HG03095 (cell line): ENCODE results near the gene RAB17.

ENCODE experiments used
- ATAC-seq: cut with Tn5 transposase; IDR thresholded peaks from one replicate; pipeline ENCODE4 v1.9.1; 2021; ENCODE audit warnings: moderate library complexity; ENCODE audit not compliant: unreplicated experiment

The RAB17 gene

DNA sequence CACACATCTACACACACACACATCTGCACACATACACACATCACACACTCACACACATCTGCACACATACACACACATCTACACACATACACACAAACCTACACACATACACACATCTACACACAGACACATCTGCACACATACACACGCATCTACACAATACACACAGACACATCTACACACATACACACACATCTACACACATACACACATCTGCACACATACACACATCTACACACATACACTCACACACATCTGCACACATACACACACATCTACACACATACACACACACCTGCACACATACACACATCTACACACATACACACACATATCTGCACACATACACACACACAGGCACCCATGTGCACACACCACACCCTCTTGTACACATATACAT, 24.6 kb downstream of the RAB17 start:
- ATAC-seq: no peak

DNA sequence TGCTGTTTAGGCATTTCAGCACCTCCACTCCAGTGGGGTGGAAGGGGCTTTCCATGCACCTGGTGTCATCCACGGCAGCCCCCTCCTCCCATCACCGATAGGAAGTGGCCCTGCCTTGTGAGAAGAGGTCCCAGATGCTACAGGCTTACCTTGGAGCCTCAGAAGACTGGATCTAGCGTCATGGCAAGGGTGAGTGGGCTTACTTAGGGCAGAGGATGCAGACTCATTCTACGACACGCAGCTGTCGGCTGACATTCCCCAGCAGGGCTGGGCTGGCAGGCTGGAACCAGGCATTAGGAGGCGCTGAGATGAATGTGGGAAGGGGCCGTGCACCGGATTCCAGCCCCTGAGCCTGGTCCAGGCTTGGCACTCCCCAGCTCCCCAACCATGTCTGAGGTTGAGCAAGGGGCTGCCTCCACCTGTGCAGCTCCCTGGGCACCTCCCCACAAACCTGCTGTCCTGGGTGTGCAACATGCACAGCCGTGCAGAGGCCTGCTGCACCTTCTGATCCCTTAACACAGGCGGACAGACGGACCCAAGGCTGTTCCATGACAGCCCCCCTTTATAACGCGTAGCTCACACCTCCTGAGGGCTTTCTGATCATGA, 25.9 kb downstream of the RAB17 start:
- ATAC-seq: no peak

- no peak for ATAC-seq
Measured at GRCh38 chr2:237563816-237564215, 26.7 kb downstream of the RAB17 start.

DNA sequence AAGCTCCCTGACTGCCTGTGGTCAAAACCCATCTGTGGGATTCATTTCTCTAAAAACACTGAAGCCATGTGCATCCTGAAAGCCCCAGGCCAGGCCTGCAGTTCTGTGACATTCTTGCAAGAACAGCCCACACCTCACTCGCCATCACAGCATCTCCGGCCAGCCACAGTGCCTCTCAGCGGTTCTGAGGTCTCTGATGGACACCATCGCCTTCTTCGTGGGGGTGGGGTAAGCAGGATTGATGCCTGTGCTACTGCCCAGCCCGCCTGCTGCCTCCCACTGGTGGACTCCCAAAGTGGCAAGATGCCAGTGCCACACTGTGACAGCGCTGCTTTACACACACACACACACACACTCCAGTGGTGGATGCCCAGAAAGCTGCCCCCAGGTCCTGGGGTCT, 29.3 kb downstream of the RAB17 start:
- no peak for ATAC-seq

DNA sequence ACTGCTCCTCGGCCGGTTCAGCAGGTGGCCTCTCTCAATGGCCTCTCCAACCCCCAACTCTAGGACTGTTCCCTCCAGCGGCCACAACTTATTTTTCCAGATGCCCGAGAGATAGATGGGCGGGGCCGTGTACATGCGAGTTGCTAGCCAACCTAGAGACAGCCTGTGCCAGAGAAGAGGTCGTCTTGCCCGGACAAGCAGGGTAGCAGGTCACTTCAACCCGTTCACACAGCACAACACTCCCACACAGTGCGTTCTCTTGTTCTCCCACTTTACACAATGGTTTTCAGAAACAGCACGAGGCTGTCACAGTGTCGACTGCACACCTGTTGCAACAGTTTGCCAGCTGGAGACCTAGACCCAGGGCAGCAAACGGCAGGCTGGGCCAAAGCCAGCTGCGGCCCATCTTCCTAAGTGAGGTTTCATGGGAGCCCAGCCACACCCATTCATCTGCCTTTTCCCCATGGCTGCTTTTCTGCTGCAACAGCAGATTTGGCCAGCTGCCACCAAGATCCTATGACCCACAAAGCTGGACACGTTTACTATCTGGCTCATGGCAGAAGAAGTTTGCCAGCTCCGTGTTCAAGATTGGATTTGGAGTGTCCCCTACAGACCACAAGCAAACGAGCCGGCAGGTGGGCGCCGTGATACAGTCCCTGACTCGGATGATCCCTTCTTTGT, 31.4 kb downstream of the RAB17 start:
- no peak for ATAC-seq

GRCh38 chr2:237557633-237558015, 32.9 kb downstream of the RAB17 start:
- ATAC-seq: peak; percentile 17

GRCh38 chr2:237556773-237557632, 33.5 kb downstream of the RAB17 start:
- ATAC-seq: peak; percentile 90

GRCh38 chr2:237555560-237555959, 35.0 kb downstream of the RAB17 start:
- ATAC-seq: no peak

DNA sequence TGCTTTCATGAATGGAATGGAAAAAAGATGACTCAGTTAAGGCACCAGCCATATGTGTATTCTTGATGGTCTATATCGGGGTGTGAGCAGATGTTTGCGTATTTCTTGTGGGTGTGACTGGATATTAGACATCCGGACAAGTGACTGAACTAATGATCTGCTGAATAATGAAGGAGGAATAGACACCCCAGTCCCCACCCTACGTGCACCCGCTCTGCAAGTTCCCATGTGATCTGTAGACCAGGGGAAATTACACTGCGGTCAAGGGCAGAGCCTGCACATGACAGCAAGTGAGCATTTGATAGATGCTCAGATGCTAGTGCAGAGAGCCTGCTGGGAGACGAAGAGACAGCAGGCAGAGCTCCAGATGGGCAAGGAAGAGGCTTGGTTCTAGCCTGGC, 36.6 kb downstream of the RAB17 start:
- ATAC-seq: no peak

DNA sequence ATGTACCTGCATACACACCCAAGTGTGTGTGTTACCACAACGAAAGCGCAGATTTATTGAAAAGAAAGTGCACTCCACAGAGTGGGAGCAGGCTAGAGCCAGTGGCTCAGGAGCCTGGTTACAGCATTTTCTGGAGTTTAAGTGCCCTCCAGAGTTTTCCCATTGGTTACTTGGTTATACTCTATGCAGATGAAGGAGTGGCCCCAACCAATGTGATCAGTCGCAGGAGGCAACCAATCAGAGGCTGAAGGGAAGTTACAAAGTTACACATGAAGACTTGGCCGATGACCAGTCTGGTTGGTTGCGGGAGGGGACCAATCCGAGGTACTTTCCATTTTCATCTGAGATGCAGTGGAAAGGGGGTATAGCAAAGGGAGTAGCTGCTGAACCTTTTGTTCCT, 37.6 kb downstream of the RAB17 start:
- no peak for ATAC-seq

- no peak for ATAC-seq
Measured at GRCh38 chr2:237551071-237551574, 39.4 kb downstream of the RAB17 start.

DNA sequence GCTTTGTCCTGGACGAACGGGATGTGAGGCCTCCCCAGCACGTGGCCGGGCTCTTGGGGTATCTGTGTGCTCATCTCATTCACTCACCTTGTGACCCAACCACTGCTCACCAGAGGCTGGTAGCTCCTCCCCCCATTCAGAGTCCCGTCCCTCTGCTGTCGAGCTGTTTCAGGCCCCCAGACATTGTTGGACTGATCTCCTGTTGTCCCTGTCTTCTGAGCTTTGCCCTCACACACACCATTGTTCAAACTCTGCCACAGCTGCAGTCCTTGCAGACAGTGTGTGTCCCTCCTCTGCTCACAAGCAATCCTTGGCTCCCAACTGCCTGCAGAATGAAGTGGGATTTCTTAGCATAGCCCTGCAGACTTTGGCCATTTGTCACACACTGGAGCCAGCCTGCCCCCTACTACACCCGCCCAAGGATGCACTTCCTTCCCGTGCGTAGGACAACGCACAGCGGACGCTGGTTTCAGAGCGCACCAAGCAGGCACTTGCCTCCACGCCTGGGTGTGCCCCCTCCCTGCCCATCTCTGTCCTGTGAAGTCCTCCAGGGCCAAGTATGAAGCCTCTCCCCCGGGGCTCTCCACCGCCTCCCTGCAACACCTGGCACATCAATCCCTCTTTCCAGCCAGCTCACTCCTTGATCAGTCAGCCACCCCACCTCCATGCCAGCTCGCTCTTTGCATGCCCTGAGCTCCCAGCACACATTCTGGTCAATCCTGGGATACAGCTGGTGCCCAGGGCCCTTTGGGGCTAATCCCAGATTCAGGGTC, 40.7 kb downstream of the RAB17 start:
- ATAC-seq: no peak

- no peak for ATAC-seq
Measured at GRCh38 chr2:237549216-237549615, 41.3 kb downstream of the RAB17 start.

DNA sequence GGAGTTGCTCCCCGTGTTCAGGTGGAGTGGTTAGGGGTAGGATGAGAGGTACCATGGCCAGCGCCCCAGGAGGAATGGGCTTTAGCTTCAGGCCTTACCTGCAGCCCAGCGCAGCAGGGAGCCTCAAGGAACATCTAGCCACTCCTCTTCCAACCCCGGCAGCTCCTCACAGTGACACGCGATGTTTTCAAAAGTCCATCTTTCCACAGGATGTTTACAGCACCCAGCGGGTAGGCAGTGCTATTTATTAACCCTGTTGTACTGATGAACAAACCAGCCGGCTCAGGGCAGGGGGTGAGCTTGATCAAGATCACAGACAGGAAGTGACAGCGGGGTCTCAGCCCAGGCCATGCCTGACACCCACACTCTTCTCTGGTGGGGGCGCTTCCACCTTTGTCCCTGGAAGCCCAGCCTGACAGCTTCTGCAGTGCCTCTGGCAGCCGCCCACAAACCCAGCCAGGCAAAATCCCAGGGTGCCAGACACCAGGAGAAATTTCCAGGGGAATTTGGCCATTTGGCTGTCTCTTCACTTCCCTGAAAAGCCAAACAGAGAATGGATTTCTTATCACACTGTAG, 42.6 kb downstream of the RAB17 start:
- no peak for ATAC-seq

GRCh38 chr2:237546876-237547395, 43.6 kb downstream of the RAB17 start:
- no peak for ATAC-seq

GRCh38 chr2:237546040-237546875, 44.3 kb downstream of the RAB17 start:
- ATAC-seq: no peak

GRCh38 chr2:237542001-237542704, 48.4 kb downstream of the RAB17 start:
- no peak for ATAC-seq

- no peak for ATAC-seq
Measured at GRCh38 chr2:237541243-237541642, 49.3 kb downstream of the RAB17 start.

GRCh38 chr2:237540823-237541222, 49.7 kb downstream of the RAB17 start:
- no peak for ATAC-seq
